ENCODE results near the gene CTNNA3.

Gene CTNNA3

GRCh38 chr10:66283064-66283463, 1412.9 kb downstream of the CTNNA3 start:
- FAIRE-seq (no peak), DNase-seq (ENCODE audit: insufficient read length, low spot score) (no peak)

- DNase-seq (ENCODE audit: insufficient read length, low spot score) (no peak), FAIRE-seq (no peak)
Measured at GRCh38 chr10:66281327-66281726, 1414.7 kb downstream of the CTNNA3 start.

GRCh38 chr10:66277481-66277880, 1418.5 kb downstream of the CTNNA3 start:
- FAIRE-seq, result no peak
- no peak for DNase-seq (ENCODE audit: insufficient read length, low spot score)

GRCh38 chr10:66273966-66274519, 1422.0 kb downstream of the CTNNA3 start:
- no peak for FAIRE-seq
- DNase-seq (ENCODE audit: insufficient read length, low spot score), result no peak

- DNase-seq (ENCODE audit: insufficient read length, low spot score), result no peak
- FAIRE-seq, result no peak
Measured at GRCh38 chr10:66265398-66265797, 1430.6 kb downstream of the CTNNA3 start.

- no peak for FAIRE-seq
- no peak for DNase-seq (ENCODE audit: insufficient read length, low spot score)
Measured at GRCh38 chr10:66259836-66260235, 1436.2 kb downstream of the CTNNA3 start.

GRCh38 chr10:66258693-66259092, 1437.3 kb downstream of the CTNNA3 start:
- DNase-seq (ENCODE audit: insufficient read length, low spot score) (no peak), FAIRE-seq (no peak)

- DNase-seq (ENCODE audit: insufficient read length, low spot score) (no peak), FAIRE-seq (no peak)
Measured at GRCh38 chr10:66257801-66258200, 1438.2 kb downstream of the CTNNA3 start.

GRCh38 chr10:66252986-66253385, 1443.0 kb downstream of the CTNNA3 start:
- DNase-seq (ENCODE audit: insufficient read length, low spot score), result no peak
- no peak for FAIRE-seq

GRCh38 chr10:66246177-66246576, 1449.8 kb downstream of the CTNNA3 start:
- DNase-seq (ENCODE audit: insufficient read length, low spot score), result no peak
- FAIRE-seq, result no peak

GRCh38 chr10:66244953-66245352, 1451.0 kb downstream of the CTNNA3 start:
- no peak for FAIRE-seq
- DNase-seq (ENCODE audit: insufficient read length, low spot score), result no peak

- no peak for FAIRE-seq
Measured at GRCh38 chr10:66242885-66243284, 1453.1 kb downstream of the CTNNA3 start.

GRCh38 chr10:66239062-66239461, 1456.9 kb downstream of the CTNNA3 start:
- no peak for DNase-seq (ENCODE audit: insufficient read length, low spot score)
- FAIRE-seq, result no peak

More at GRCh38 chr10:66242885-66243284, 1453.1 kb downstream of the CTNNA3 start:
- no peak for DNase-seq (ENCODE audit: insufficient read length, low spot score)

GRCh38 chr10:66238343-66238742, 1457.7 kb downstream of the CTNNA3 start:
- FAIRE-seq, result no peak

GRCh38 chr10:66234872-66235271, 1461.1 kb downstream of the CTNNA3 start:
- FAIRE-seq (no peak), DNase-seq (ENCODE audit: insufficient read length, low spot score) (no peak)

More at GRCh38 chr10:66238343-66238742, 1457.7 kb downstream of the CTNNA3 start:
- DNase-seq (ENCODE audit: insufficient read length, low spot score), result no peak

- DNase-seq (ENCODE audit: insufficient read length, low spot score), result no peak
- FAIRE-seq, result no peak
Measured at GRCh38 chr10:66228887-66229286, 1467.1 kb downstream of the CTNNA3 start.

- DNase-seq (ENCODE audit: insufficient read length, low spot score) (no peak), FAIRE-seq (no peak)
Measured at GRCh38 chr10:66223656-66224055, 1472.3 kb downstream of the CTNNA3 start.

- FAIRE-seq, result no peak
- no peak for DNase-seq (ENCODE audit: insufficient read length, low spot score)
Measured at GRCh38 chr10:66222462-66223046, 1473.4 kb downstream of the CTNNA3 start.

GRCh38 chr10:66218981-66219587, 1476.9 kb downstream of the CTNNA3 start:
- no peak for FAIRE-seq
- DNase-seq (ENCODE audit: insufficient read length, low spot score), result no peak

- FAIRE-seq, result no peak
- DNase-seq (ENCODE audit: insufficient read length, low spot score), result no peak
Measured at GRCh38 chr10:66218289-66218688, 1477.7 kb downstream of the CTNNA3 start.

GRCh38 chr10:66215920-66216319, 1480.1 kb downstream of the CTNNA3 start:
- DNase-seq (ENCODE audit: insufficient read length, low spot score) (no peak), FAIRE-seq (no peak)

GRCh38 chr10:66214721-66215404, 1481.1 kb downstream of the CTNNA3 start:
- FAIRE-seq (no peak), DNase-seq (ENCODE audit: insufficient read length, low spot score) (no peak)

Measured in GM19239 (cell line).